ENCODE measurements around the gene MTX3. TPM values are rescaled to one million over a fixed set of nuclear protein-coding genes. Genes with fewer than 3 reads are reported as not detected.

Gene MTX3
- total and polyA plus RNA-seq, 10 of the 15 experiments (the other 5 are each of a cell fraction or from before 2014, with no cell fraction given) = 1.8 to 18.9 (median 9.3) TPM

GRCh38 chr5:79975422-79975821 is 15.6 kb downstream of the MTX3 start:
- no peaks in the 10 kb centered on the region for H3K79me2 ChIP-seq (ENCODE audit: control insufficient read depth, insufficient read depth, low read length)
- POLR2A ChIA-PET = interaction anchor here (0.6 kb wide), 1 partner anchor 599 kb away, joined by 5 read pairs; no protein-coding TSS in a partner anchor
- RAD21 ChIA-PET (ENCODE audit: unreplicated experiment) = interaction anchor here (1.4 kb wide), 1 partner anchor 108 kb away, joined by 5 read pairs; no protein-coding TSS in a partner anchor
- H3K9ac ChIP-seq (ENCODE audit: control insufficient read depth, insufficient read depth, low read length) = no peak overlapping the region
- H3K4me2 ChIP-seq (ENCODE audit: control insufficient read depth, insufficient read depth) = no peak overlapping the region
- no peak overlapping the region for H2AFZ ChIP-seq (ENCODE audit: control insufficient read depth, low read depth, low read length)
- no peaks in the 10 kb centered on the region for H3K9me3 ChIP-seq (replicated peaks; ENCODE audit: control insufficient read depth, insufficient read depth, low read length)
- CTCF ChIA-PET = interaction anchor here (0.9 kb wide), 1 partner anchor 108 kb away, joined by 3 read pairs; no protein-coding TSS in a partner anchor
- H3K36me3 ChIP-seq (ENCODE audit: control insufficient read depth in 2 of 2, insufficient read depth in 2 of 2, low read length in 1 of 2) = peaks cover 0 to 4% of the 10 kb centered on the region in 2 experiments; a peak in 2 of 4 replicates
- no peak overlapping the region for H3K27ac ChIP-seq (ENCODE audit: control insufficient read depth, insufficient read depth)
- no peaks in the 10 kb centered on the region for H3K27me3 ChIP-seq (replicated peaks in 1 of 2; ENCODE audit: control insufficient read depth in 2 of 2, insufficient read depth in 2 of 2, low read length in 1 of 2)
- no peaks in the 10 kb centered on the region for H4K20me1 ChIP-seq (ENCODE audit: control insufficient read depth, insufficient read depth)
- FAIRE-seq (no peak), DNase-seq (ENCODE audit: low read depth, low spot score) (no peak), ATAC-seq (no peak)
- no peak overlapping the region for H3K4me3 ChIP-seq
- in situ Hi-C loops (cut with MboI) = no loop called here
- BruUV-seq (replicated peaks) = no TSS peak
- WGBS (ENCODE audit: insufficient coverage, insufficient replicate concordance, low lambda C conversion rate, missing lambda C conversion rate) = 95% methylated on average over 5 of the region's 5 CpGs
- SMC1A ChIA-PET (ENCODE audit: uncharacterized antibody, unreplicated experiment) = interaction anchor here (0.9 to 1.7 kb wide), 2 partner anchors 33 to 141 kb away, joined by 4 to 6 read pairs; no protein-coding TSS in a partner anchor
- intact Hi-C loops (cut with micrococcal nuclease; ENCODE audit: unreplicated experiment) = no loop called here
- TF ChIP-seq CBX5 (IDR thresholded peaks at IDR 0.05; ENCODE audit: low read depth) = no peak
- no peak for TF ChIP-seq GATAD2B (conservative IDR thresholded peaks at IDR 0.05; ENCODE audit: low read depth)
- TF ChIP-seq CEBPZ (IDR thresholded peaks at IDR 0.05; ENCODE audit: low read depth, low read length) = no peak
- TF ChIP-seq ZSCAN29 (IDR thresholded peaks at IDR 0.05) = no peak
- no peak for TF ChIP-seq NFIC (IDR thresholded peaks at IDR 0.05; ENCODE audit: low read depth, low read length)
- TF ChIP-seq RB1 (IDR thresholded peaks at IDR 0.05; ENCODE audit: borderline replicate concordance) = no peak
- no peak for TF ChIP-seq TCF12 (IDR thresholded peaks at IDR 0.05; ENCODE audit: low read depth, low read length)
- no peak for TF ChIP-seq ZNF274 (IDR thresholded peaks at IDR 0.05; ENCODE audit: insufficient read depth, insufficient read length)
- no peak for TF ChIP-seq ZNF622 (IDR thresholded peaks at IDR 0.05)
- no peak for TF ChIP-seq MYB (IDR thresholded peaks at IDR 0.05; ENCODE audit: borderline replicate concordance, low read depth, low read length)
- no peak for TF ChIP-seq GABPA (IDR thresholded peaks at IDR 0.05; ENCODE audit: low read depth)
- no peaks in the 10 kb centered on the region for H3K4me1 ChIP-seq (ENCODE audit: control insufficient read depth, insufficient read depth, low read length)

Data from GM12878 (cell line).